GM06990 (cell line): ENCODE results near the gene AGMO.

Source experiments
- DNase-seq: peaks from one replicate; pipeline ENCODE4 v3.0.0-alpha.2; 2011; ENCODE audit not compliant: insufficient read length; ENCODE audit errors: extremely low read depth
- H3K27me3 ChIP-seq: replicated peaks from 2 replicates; pipeline ENCODE4 v1.6.0; 2011; ENCODE audit warnings: low read length; ENCODE audit not compliant: control insufficient read depth, insufficient read depth
- H3K36me3 ChIP-seq: 2 replicates; pipeline ENCODE4 v1.5.1; 2011; ENCODE audit warnings: low read length; ENCODE audit not compliant: control insufficient read depth, insufficient read depth
- H3K4me3 ChIP-seq: replicated peaks from 2 replicates; pipeline ENCODE4 v1.5.1; 2011; ENCODE audit warnings: low read depth, mild to moderate bottlenecking, control low read depth, low read length
- TF ChIP-seq, protein P1 (sequence below): IDR thresholded peaks from 2 replicates; pipeline ENCODE4 v1.5.1; 2011; ENCODE audit warnings: low read length, control low read depth, mild to moderate bottlenecking, inconsistent platforms; ENCODE audit not compliant: insufficient read depth, poor library complexity, severe bottlenecking

AGMO gene

DNA sequence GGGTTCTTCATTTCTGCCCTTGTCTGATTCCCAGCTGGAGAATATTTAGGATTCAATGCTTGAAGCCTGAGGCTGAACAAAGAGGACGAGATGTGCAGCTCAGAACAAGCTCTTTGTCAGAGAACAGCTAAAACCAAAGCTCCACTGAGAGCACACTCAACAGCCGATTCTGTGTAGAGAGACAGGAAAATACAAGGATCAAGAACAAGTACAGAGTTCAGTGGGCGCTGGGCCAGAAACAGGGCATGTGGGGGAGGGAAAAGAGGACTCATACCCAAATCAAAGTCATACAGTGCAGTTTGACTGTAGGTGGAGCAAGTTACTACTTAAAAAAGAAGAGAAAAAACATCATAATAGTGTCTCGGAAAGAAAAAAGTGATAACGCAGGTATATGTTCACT, at the start of gene AGMO:
AGMO (minus strand) TSS at position 181 of the 400 bp plus-strand sequence.
- no peaks in the 10 kb centered on the region for H3K27me3 ChIP-seq
- H3K4me3 ChIP-seq: no peak within 1 kb of the TSS
- TF ChIP-seq, protein P1, sequence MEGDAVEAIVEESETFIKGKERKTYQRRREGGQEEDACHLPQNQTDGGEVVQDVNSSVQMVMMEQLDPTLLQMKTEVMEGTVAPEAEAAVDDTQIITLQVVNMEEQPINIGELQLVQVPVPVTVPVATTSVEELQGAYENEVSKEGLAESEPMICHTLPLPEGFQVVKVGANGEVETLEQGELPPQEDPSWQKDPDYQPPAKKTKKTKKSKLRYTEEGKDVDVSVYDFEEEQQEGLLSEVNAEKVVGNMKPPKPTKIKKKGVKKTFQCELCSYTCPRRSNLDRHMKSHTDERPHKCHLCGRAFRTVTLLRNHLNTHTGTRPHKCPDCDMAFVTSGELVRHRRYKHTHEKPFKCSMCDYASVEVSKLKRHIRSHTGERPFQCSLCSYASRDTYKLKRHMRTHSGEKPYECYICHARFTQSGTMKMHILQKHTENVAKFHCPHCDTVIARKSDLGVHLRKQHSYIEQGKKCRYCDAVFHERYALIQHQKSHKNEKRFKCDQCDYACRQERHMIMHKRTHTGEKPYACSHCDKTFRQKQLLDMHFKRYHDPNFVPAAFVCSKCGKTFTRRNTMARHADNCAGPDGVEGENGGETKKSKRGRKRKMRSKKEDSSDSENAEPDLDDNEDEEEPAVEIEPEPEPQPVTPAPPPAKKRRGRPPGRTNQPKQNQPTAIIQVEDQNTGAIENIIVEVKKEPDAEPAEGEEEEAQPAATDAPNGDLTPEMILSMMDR: no peak
- no peak for DNase-seq
- H3K36me3 ChIP-seq: no peaks in the 10 kb centered on the region

DNA sequence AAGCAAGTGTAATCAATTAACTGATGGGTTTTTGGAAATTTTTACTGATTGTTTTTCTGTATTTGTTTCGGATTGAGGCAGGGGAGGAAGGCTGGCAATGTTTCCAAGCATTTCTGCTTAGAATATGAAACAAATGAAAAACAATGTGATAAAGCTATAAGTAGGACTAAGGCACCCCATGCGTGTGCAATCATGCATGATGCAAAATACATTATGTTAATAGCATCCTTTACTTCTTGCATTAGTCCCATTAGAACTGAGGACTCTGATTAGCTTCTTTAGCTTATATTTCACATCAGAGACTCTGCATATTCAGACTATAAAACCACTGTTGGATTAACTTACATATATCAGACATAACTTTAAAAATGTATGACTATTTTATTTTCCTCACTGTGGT, 48.7 kb upstream of the AGMO start:
- TF ChIP-seq, protein P1: no peak
- H3K27me3 ChIP-seq: no peaks in the 10 kb centered on the region
- H3K4me3 ChIP-seq: no peak overlapping the region
- DNase-seq: no peak
- H3K36me3 ChIP-seq: no peaks in the 10 kb centered on the region

DNA sequence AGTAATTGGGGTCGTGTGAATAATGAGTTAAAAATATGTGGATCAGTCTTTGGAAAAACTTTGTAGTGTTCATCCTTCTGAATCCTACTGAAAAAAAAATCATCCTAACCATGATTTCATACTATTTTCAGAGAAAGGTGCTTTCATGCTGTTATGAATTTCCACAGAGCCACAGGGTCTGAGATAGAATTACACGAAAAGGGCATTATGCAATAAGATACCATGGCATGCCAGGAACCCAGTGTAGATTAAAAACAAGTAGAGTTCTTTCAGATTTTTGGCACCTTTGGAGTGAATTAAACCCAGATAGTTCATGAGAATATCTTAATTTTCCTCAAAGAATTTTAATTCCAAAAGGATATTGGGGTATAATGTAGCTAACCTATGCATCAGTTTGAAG, 47.5 kb upstream of the AGMO start:
- TF ChIP-seq, protein P1: no peak
- Histone ChIP-seq H3K27me3 (no peaks in the 10 kb centered on the region), H3K36me3 (no peaks in the 10 kb centered on the region), H3K4me3 (no peak overlapping the region)
- no peak for DNase-seq

DNA sequence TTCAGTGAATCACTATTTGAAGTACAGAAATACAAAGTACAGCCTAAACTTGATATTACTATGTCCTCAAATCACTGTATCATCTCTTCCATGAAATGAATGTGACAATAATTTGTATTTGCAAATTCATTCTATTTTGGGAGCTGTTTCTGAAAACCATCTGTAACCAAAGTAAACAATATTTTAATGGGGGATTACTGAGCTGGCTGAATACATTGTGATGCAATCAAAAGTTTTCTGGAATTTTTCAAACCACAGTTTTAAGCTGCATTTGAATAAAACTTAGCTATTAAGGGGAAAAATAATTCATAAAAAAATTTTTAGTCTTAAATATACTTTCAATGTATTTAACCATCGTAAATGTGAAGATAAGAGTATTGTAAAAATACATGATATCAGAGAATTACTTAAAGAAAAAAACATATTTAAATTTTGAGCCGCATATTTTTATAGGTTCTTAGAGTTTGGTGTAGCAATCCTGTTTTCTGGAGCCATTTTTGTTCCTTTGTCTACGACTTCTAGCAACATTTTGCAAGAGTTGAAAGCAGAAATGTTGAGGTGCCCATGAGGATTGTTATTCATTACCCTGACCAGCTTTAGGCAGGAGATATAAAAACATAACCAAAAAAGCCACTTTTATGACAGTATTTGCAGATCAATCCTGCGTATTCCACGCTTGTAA, 45.9 kb upstream of the AGMO start:
- H3K27me3 ChIP-seq: no peaks in the 10 kb centered on the region
- no peak overlapping the region for H3K4me3 ChIP-seq
- TF ChIP-seq, protein P1: no peak
- H3K36me3 ChIP-seq: no peaks in the 10 kb centered on the region
- DNase-seq: no peak

DNA sequence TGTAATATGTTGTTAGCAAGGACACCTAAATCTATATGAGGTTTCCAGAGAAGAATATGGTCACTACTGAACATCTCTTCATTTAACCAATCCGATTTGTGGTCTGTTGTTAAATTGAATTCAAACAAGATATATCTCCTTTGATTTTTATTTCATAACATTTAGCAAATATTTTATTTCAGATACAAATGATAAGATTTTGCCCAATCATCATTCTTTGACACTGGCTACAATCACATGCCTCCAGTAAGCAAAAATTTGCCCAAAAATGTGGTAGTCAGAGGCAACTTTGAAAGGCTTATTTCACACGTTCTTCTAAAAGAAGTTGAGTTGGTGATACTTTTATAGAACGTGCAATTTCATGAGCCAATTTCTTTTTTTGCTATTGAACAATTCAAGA, 44.7 kb upstream of the AGMO start:
- no peaks in the 10 kb centered on the region for H3K36me3 ChIP-seq
- no peaks in the 10 kb centered on the region for H3K27me3 ChIP-seq
- DNase-seq: no peak
- TF ChIP-seq, protein P1: no peak
- H3K4me3 ChIP-seq: no peak overlapping the region

DNA sequence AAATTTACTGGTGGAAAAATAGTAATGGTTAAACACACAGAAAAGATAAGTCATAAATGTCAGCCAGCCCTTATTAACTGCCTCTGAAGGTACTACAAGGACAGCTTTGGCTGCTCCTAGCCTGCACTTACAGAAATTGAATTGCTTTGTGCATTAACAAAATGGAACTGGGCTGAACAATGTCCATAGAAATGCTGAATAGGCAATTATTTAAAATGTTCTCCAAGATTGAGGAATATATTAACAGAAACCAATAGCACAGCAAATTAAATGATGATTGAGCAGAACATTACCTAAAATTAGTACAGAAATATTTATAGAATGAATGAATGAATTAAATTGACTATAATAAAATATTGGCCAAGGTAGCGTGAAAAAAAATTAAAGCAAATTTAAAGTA, 42.4 kb upstream of the AGMO start:
- Histone ChIP-seq H3K36me3 (no peaks in the 10 kb centered on the region), H3K27me3 (no peaks in the 10 kb centered on the region), H3K4me3 (no peak overlapping the region)
- TF ChIP-seq, protein P1: no peak
- no peak for DNase-seq
